SH-SY5Y (cell line): ENCODE measurements around the gene MALL.

Experiments used
- GATA2 ChIP-seq: IDR thresholded peaks from 2 replicates; pipeline ENCODE4 v1.6.1; 2011; ENCODE audit warnings: mild to moderate bottlenecking, low read depth, low read length
- GATA3 ChIP-seq: IDR thresholded peaks from 2 replicates; pipeline ENCODE4 v1.6.1; 2011; ENCODE audit warnings: low read depth, mild to moderate bottlenecking, low read length, moderate library complexity

MALL gene

GRCh38 chr2:110115291-110116032 is at the start of gene MALL:
Gene MALL (minus strand): TSS chr2:110115822. CDS start chr2:110115792, 30 bp downstream.
- TF ChIP-seq GATA3 (no peak), GATA2 (no peak)

DNA sequence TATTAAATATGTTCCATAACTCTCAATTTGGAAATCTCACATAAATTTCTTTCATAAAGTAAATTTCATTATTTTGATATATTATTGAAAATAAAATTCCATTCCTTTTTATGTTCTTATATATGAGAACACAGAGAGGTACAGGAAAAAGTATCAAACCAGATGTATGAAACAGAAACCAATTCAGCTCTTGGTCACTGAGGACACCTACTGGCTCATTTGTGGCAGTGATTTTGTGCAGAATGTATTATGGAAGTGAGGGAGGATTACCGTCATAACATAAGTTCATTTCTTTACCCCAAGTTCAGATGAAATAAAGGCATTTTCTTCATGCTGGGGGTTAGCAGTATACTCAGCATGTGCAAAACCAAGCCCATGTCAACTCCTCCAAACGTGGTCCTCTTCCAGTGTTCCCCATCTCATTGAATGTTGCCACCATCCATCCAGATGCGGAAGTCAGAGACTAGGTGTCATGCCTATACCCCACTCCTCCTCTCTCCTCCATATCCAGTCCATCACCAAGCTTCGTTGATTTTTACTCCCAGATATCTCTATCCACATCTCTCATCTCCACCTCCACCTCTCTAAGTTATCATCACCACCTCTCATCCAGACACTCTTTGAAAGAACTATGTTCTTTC is 41.7 kb upstream of the MALL start:
- no peak for TF ChIP-seq GATA3
- no peak for TF ChIP-seq GATA2

DNA sequence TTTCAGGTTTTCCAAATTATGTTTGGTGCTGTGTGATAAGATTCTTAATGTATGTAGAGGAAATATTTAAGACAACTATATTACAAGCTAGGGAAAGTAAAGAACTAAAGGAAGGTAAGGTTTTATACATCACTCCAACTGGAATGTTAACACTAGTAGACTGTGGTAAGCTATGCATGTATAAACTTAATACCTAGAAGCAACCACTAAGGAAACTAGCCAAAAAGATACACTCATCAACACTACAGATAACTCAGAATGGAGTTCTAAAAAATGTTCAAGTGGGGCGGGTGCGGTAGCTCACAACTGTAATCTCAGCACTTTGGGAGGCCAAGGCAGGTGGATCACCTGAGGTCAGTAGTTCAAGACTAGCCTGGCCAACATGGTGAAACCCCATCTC is 37.8 kb upstream of the MALL start:
- TF ChIP-seq GATA3 (no peak), GATA2 (no peak)

- TF ChIP-seq GATA2 (no peak), GATA3 (no peak)
These were observed 37.3 kb upstream of the MALL start for GRCh38 chr2:110152943-110153342.

DNA sequence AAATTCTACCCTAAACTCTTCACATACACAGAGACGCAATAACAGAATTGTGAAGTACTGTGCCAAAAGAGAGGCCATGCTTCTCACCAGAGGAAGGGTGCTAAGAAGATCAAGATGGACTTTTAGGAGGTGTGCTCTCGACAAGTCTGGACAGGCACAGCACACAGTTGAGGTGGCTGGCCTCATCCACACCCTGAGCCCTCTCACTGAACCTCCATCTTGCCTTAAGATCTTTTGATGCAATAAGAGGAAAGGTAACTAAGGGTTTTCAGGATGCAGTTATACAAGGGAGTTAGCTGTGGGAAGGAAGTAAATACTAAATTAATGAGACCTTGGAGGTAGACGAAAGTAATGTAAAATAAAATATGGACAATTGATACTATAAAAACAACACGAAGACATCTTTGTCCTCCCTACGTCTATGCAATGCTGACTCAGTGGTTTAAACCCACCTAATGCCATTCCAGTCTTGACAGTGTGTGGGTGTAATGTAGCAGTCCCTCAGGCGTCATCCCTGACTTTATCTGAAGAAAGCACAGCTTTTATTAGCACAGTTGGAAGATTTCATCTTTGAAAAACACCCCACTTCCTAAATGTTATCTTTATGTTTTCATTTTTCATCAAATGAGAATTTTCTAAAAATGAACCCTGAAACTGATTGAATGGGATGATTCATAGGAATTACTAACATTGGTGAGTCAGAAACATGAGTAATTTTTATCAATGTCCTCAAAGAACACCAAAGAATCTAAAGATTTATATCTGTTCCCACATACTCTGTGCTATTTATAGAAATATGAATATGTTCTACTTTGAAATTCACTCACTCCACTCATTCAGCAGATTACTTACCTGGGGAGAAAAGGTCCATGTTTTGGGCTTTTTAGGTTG is 34.0 kb upstream of the MALL start:
- no peak for TF ChIP-seq GATA2
- no peak for TF ChIP-seq GATA3

- TF ChIP-seq GATA3 (no peak), GATA2 (no peak)
These were observed 31.3 kb upstream of the MALL start for GRCh38 chr2:110146945-110147332.

DNA sequence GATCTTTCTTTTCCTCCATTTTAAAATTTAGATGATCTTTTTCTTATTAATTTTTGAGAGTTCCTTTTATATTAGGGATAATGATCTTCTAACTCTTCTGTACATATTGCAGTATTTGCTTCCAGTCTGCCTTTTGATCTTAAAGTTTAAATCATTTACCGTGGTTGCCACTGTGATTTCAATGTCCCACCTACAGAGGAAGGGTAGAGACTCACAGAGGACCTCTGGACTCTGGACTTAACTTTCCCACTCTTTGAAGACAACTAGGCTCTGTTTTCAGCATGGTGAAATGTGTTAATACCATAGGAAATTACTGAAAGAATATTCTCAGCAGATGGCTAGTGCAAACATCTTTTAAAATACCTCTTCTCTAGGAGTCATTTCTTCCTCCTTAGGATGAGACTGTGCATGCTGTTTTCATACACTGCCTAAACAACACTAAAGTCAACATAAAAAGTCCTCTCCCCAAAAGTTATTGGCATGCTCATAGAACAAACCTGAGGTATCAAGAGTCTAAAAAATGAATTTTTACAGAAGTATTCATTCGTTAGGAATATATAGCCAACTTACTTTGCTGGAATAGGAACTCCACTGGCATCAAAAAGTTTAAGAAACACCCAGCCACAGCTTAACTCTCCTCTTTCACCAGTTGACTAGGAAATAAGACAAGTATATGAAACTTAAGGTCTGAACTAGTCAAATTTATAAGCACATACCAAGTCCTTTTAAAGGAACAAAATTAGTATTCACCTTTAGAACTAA is 30.7 kb upstream of the MALL start:
- no peak for TF ChIP-seq GATA2

GRCh38 chr2:110143982-110144381 is 28.4 kb upstream of the MALL start:
- TF ChIP-seq GATA3: no peak
- no peak for TF ChIP-seq GATA2

- TF ChIP-seq GATA2 (no peak), GATA3 (no peak)
These were observed 24.8 kb upstream of the MALL start for GRCh38 chr2:110140401-110140800.

- TF ChIP-seq GATA3 (no peak), GATA2 (no peak)
These were observed 18.4 kb upstream of the MALL start for GRCh38 chr2:110134025-110134424.

- TF ChIP-seq GATA3 (no peak), GATA2 (no peak)
These were observed 15.5 kb upstream of the MALL start for GRCh38 chr2:110131166-110131565.

DNA sequence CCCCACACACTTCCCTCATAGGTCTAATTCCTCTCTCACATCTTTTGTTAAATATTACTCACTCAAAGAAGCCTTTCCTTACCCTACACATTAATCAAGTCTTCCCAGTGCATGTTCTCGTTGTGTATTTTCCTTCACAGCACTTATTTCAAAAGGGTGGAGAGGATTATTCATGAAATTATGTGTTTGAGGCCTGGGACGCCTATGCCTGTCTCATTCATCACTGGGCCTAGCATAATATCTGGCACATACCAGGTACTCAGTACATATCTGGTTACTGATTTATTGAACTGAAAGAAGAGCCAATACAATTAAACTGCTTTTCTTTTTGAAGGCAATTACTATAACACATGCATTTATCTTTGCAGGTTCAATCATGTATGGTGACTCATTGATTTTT is 15.1 kb upstream of the MALL start:
- TF ChIP-seq GATA3 (no peak), GATA2 (no peak)

- TF ChIP-seq GATA2 (no peak), GATA3 (no peak)
These were observed 11.3 kb upstream of the MALL start for GRCh38 chr2:110126906-110127305.
